GM12891 (cell line): ENCODE measurements around the gene LILRA2.
"Not testable (repeated sequence)": the region's sequence is repeated elsewhere in the genome, so short reads cannot be mapped to it uniquely, and the experiment has no call there.

Experiments
- POLR2A ChIP-seq: IDR thresholded peaks from 2 replicates; pipeline ENCODE4 v1.6.1; 2011; ENCODE audit warnings: low read depth, low read length, control low read depth
- POLR2AphosphoS5 ChIP-seq: IDR thresholded peaks from 2 replicates; pipeline ENCODE4 v1.6.1; 2011; ENCODE audit warnings: low read depth, low read length, control low read depth
- POU2F2 ChIP-seq: IDR thresholded peaks from 2 replicates; pipeline ENCODE4 v1.6.1; 2011; ENCODE audit warnings: low read depth, mild to moderate bottlenecking, control low read depth, low read length, moderate library complexity
- TAF1 ChIP-seq: IDR thresholded peaks from 2 replicates; pipeline ENCODE4 v1.6.1; 2011; ENCODE audit warnings: low read depth, low read length, control low read depth

DNA sequence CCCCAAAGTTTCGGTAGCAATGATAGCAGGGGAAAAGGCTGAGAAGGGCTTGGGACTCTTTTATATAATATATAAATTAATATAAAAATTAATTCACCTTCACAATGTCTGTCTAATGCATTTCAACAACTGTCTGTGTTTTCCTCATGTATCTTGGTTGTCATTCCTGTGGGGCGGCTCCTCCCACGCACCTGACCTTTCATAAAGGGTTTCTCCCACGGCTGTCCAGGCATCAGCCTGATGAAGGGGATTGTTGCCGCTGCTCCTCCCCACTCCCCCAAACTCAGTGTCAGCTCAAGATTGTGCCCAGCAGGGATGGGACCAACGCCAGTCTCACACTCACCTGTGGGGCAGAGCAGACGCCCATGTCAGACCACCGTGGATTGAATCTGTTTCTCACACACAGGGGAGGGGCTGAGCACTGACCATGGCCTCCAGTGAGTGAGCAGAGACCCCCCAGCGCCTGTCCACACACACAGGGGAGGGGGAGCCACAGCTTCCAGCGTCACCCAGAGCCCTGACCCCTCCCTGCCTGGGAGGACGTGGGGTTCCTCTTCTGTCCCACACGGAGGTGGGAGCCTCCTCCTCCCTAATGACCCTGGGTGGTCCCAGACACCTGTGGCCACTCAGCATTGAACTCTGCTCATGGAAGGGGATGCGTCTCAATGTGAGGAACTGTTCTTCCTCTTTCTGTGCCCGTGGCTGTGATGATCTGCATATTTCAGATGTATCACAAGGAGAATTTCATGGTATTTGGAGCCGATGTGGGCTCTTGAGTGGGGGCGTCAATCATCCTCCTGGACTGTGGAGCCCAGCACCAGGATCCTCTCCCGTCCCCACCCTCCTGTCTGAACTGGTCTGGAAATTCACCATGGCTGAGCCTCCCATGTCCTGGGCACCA is 1.6 kb upstream of the LILRA2 start:
- TF ChIP-seq TAF1, POLR2A, POLR2AphosphoS5, POU2F2: not testable (repeated sequence)
